Activated naive CD8-positive, alpha-beta T cell treated with anti-CD3 and anti-CD28 coated beads, Interleukin-2, amount 50 U/mL, for 24 hours (primary cell): ENCODE measurements around the gene PLXDC2.

Experiments
- ATAC-seq: fragments of 150-1000 bp; cut with Tn5 transposase; one replicate; pipeline ENCODE4 v1.10.0; 2021
- DNase-seq: peaks from one replicate; pipeline ENCODE4 v3.0.0; 2021
- H3K27ac Mint-ChIP-seq: one replicate; pipeline ENCODE4 v1.8.0; 2021; ENCODE audit warnings: mild to moderate bottlenecking, mixed read lengths
- H3K27me3 Mint-ChIP-seq: one replicate; pipeline ENCODE4 v1.8.0; 2021; ENCODE audit warnings: mixed read lengths
- H3K36me3 Mint-ChIP-seq: one replicate; pipeline ENCODE4 v1.8.0; 2021; ENCODE audit warnings: low read depth, mixed read lengths
- H3K4me1 Mint-ChIP-seq: one replicate; pipeline ENCODE4 v1.8.0; 2021; ENCODE audit warnings: mixed read lengths
- H3K4me3 Mint-ChIP-seq: one replicate; pipeline ENCODE4 v1.8.0; 2021; ENCODE audit warnings: mild to moderate bottlenecking, moderate library complexity, mixed read lengths
- H3K9me3 Mint-ChIP-seq: one replicate; pipeline ENCODE4 v1.8.0; 2021; ENCODE audit warnings: mixed read lengths

The PLXDC2 gene

DNA sequence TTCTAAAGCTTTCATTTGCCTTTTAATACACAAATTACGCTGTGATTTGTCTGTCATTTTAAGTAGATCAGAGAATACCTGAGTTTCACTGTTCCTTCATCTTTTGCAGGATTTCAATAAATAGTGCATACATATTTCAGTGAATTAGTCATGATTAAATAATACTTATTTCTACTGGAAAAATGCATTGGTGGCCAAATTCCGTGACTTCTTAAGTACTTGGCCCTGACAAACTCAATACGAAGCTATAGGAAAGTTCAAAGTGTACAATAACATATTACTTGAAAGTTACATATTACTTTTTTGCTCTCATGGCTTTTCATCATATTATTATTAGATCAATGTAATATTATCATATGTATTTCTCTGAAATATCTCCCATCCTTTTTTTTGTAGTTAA is 16.1 kb upstream of the PLXDC2 start:
- no peak for ATAC-seq
- no peaks in the 10 kb centered on the region for H3K4me1 Mint-ChIP-seq
- no peak overlapping the region for H3K4me3 Mint-ChIP-seq
- H3K27ac Mint-ChIP-seq = no peak overlapping the region
- no peaks in the 10 kb centered on the region for H3K27me3 Mint-ChIP-seq
- DNase-seq = no peak
- peaks cover 8% of the 10 kb centered on the region for H3K9me3 Mint-ChIP-seq
- no peaks in the 10 kb centered on the region for H3K36me3 Mint-ChIP-seq

DNA sequence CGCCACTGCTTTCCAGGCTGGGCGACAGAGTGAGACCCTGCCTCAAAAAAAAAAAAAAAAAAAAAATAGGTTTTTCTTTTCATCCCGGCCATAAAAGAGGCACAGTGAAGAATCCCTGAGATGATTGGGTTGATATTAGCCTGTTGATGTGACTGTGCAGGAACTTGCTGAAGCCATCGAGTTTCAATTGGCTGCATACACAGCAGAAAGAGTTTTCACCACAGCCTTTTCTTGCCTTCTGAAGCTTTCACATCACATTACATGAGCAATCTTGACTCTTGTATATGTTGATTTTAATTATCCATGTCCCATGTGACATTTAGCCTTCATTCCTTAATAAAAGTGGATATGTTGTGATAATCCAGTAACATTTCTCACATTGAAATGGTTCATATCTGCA is 14.9 kb upstream of the PLXDC2 start:
- no peaks in the 10 kb centered on the region for H3K4me1 Mint-ChIP-seq
- DNase-seq = no peak
- H3K4me3 Mint-ChIP-seq = no peak overlapping the region
- H3K9me3 Mint-ChIP-seq = peaks cover 8% of the 10 kb centered on the region
- no peak for ATAC-seq
- no peak overlapping the region for H3K27ac Mint-ChIP-seq
- no peaks in the 10 kb centered on the region for H3K27me3 Mint-ChIP-seq
- no peaks in the 10 kb centered on the region for H3K36me3 Mint-ChIP-seq

DNA sequence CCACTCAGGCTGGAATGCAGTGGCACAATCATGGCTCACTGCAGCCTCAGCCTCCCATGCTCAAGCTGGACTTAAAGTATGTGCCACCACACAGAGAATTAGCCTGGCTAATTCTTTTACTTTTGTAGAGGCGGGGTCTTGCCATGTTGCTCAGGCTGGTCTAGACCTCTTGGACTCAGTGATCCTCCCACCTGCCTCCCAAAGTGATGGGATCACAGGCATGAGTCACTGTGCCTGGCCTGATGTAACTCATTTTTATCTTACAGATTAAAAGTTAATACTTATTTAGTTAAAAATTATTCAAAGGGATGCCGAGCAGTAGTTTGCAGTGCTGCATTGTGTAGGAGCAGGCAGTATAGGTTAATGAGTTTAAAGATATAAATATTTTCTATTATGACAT is 12.6 kb upstream of the PLXDC2 start:
- Mint-ChIP-seq H3K9me3 (peaks cover 5% of the 10 kb centered on the region), H3K36me3 (no peaks in the 10 kb centered on the region), H3K4me1 (no peaks in the 10 kb centered on the region), H3K27ac (no peak overlapping the region), H3K4me3 (no peak overlapping the region), H3K27me3 (no peaks in the 10 kb centered on the region)
- ATAC-seq (no peak), DNase-seq (no peak)

DNA sequence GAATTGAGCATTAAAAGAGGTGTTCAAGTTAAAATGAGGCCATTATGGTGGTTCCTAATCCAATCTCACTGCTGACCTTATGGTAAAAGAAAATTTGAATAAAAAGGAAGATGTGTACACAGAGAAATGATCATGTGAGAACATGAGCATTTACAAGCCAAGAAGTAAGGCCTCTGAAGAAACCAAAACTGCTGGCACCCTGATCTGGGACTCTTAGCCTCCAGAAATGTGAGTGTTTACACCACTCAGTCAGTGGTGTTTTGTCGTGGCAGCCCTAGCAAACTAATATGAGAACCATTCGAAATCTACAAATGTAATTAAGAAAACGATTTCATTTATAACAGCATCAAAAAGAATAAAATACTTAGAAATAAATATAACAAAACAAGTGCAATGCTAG is 6.8 kb upstream of the PLXDC2 start:
- H3K4me1 Mint-ChIP-seq = peaks cover 2% of the 10 kb centered on the region
- H3K27me3 Mint-ChIP-seq = peaks cover 12% of the 10 kb centered on the region
- no peaks in the 10 kb centered on the region for H3K36me3 Mint-ChIP-seq
- no peaks in the 10 kb centered on the region for H3K9me3 Mint-ChIP-seq
- no peak for ATAC-seq
- no peak overlapping the region for H3K27ac Mint-ChIP-seq
- H3K4me3 Mint-ChIP-seq = no peak overlapping the region
- no peak for DNase-seq

DNA sequence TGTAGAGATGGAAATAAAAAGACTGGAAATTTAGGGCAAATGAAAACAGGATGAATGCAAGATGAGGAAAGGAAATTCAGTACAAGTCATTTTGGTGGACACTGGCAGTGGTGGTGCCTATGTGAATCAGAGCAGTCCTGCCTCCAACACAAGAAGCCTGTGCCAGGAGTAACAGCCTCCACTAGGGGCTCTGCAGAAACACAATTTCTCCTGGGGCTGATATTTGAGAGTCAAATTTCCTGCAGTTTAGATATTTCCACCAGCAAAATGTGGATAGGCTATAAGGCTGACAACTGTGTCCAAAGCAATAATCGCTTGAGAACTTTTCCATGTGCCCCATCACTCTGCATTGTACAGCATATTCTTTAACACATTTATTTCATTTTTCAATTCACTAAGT is 4.7 kb upstream of the PLXDC2 start:
- DNase-seq = no peak

DNA sequence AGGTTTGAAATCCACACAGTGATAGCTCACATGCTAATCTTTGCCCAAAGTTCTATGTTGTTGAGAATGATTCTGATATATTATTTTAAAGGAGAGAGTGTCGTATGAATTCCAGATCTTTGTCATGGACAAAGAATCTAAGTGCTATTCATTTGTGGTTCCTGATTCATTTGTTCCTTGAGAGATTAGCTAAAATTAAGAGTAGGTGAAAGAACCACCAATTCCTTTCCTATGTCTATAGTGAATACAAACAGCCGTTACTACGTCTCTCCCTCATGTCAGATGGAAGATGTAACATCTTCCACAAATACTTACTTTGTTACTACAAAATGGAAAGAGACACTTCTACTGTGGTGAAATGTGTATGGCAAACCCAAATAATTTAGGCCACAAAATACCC is 3.3 kb upstream of the PLXDC2 start:
- H3K27me3 Mint-ChIP-seq = peaks cover 33% of the 10 kb centered on the region

More for the DNA sequence above, 4.7 kb upstream of the PLXDC2 start:
- no peak for ATAC-seq
- Mint-ChIP-seq H3K27ac (no peak overlapping the region), H3K9me3 (no peaks in the 10 kb centered on the region), H3K27me3 (peaks cover 20% of the 10 kb centered on the region), H3K4me3 (no peak overlapping the region), H3K36me3 (no peaks in the 10 kb centered on the region), H3K4me1 (peaks cover 4% of the 10 kb centered on the region)

DNA sequence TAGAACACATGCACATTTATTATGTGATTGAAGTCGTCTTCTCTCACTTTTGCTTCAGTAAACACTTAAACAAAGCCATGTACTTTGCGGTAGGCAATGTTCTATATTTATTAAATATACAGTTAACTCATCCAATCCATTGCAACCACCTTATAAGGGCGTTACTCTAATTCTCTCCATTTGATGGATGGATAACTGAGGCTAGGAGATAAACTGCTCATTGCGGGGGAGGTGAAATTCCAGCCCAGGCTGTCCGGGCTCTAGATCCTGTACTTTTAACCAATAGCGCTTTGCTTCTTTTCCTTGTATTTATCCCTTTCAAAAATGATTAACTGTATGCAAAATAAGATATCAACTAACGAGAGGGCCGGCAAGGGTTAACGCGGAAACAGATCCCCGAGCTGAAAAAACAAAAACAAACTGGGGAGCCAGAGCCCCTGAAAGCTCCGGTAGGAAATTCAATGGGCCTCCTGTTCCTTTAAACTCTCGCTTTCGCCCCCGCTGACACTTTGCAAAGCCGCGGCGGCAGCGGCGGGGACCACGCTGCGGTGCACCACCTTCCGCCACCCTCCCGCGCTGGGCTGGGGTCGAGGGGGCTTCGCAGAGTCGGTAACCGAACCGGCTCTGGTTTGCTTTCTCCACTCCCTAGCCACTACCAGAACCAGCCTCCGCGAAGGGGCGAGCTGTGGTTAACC is 1.0 kb upstream of the PLXDC2 start:
- Mint-ChIP-seq H3K36me3 (no peaks in the 10 kb centered on the region), H3K9me3 (no peaks in the 10 kb centered on the region), H3K27me3 (peaks cover 44% of the 10 kb centered on the region), H3K4me1 (peaks cover 7% of the 10 kb centered on the region), H3K4me3 (peak overlapping the region; percentile 12), H3K27ac (no peak overlapping the region)
- ATAC-seq = no peak
- DNase-seq = peak; percentile 2

More for the DNA sequence above, 3.3 kb upstream of the PLXDC2 start:
- H3K9me3 Mint-ChIP-seq = no peaks in the 10 kb centered on the region
- H3K4me3 Mint-ChIP-seq = no peak overlapping the region
- no peak for DNase-seq
- ATAC-seq = no peak
- no peaks in the 10 kb centered on the region for H3K36me3 Mint-ChIP-seq
- H3K4me1 Mint-ChIP-seq = peaks cover 4% of the 10 kb centered on the region
- H3K27ac Mint-ChIP-seq = no peak overlapping the region

DNA sequence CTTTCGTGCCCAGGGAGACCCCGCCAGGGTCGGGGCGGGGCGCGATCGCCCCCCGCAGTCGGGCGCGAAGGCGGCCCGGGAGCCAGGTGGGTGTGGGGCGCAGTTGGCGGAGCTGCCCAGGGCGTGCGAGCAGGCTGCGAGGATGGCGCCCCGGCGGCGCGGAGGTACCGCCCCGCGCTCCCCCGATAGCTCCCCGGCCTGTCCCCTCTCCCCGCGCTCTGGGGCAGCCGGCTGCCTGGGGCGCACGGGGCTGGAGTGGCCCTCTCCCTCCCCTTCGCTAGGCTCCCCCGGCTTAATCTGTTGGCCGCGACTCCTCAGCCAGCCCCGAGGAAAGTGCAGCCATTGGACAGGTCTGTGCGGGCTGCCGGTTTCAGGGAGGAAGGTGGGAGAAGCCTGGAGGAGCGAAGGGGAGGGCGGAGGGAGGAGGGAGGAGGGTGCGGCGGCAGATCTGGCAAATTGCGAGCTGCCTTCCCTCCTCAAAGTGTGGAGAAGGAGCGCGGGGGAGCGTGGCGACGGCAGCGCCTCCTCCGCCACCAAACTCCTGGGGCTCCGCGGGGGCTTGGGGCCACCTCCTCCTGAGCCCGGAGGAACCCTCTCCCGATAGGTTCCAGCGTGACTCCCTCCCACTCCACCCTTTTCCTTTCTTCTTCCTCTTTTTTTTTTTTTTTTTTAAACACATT is 361 bp upstream of the PLXDC2 start:
- Mint-ChIP-seq H3K27ac (no peak overlapping the region), H3K4me1 (peaks cover 7% of the 10 kb centered on the region), H3K36me3 (no peaks in the 10 kb centered on the region), H3K9me3 (no peaks in the 10 kb centered on the region), H3K27me3 (peaks cover 44% of the 10 kb centered on the region), H3K4me3 (peak overlapping the region; percentile 48)
- ATAC-seq (peak; percentile 37), DNase-seq (peak; percentile 1)

DNA sequence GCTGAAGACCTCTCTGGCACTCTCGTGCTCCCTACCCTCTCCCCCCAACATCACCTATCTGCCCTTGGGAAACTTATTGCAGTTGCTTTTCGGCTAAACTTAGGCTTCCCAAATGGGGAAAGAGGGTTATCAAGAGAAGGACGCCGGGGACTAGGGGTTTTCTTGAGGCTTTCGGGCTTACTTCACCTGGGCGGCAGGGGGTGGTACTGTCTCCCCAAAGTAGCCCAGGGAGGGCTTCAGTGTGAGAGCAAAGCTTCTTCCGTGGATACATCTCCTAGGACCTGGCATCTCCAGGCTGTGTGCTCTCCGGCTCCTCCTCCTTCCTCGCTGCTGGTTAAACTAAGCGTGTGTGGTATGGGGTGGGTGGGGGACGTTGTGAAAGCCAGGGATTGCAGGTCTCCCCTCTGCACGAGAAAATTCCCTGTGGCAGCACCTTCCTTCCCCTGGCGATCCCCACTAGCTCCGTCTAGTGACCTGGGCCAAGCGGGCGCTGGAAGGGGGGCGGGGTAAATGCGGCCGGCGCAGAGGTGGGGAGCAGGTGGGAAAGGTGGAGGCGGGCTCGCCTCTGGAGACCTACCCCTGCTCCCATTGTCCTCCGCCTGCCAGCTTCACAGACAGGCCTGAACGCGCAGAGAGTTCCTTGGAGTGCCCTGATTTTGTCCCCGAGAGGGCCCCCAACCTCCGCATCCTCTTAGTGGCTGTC is 1.1 kb downstream of the PLXDC2 start:
- H3K36me3 Mint-ChIP-seq = no peaks in the 10 kb centered on the region
- peak overlapping the region; percentile 48 for H3K4me3 Mint-ChIP-seq
- H3K9me3 Mint-ChIP-seq = no peaks in the 10 kb centered on the region
- H3K27ac Mint-ChIP-seq = no peak overlapping the region
- H3K4me1 Mint-ChIP-seq = peaks cover 7% of the 10 kb centered on the region
- peaks cover 42% of the 10 kb centered on the region for H3K27me3 Mint-ChIP-seq
- DNase-seq = peak; percentile 1
- no peak for ATAC-seq

DNA sequence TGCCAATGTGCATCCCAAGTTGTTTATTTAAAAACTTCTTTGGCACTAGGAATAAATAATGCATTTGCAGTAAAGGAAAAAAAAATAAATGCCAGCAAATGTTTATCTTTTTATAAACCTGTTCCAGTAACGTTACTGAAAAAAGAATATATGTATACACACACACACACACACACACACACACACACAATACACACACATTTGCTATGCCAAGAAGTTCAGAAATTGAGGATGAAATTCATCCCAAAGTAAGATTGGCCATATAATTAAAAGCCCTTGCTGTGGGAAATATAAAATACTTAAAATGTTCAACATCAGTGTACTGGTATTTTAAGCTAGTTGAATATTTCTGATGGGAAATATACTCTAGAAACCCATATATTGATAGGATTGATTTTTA is 2.6 kb downstream of the PLXDC2 start:
- H3K27me3 Mint-ChIP-seq = peaks cover 37% of the 10 kb centered on the region
- no peaks in the 10 kb centered on the region for H3K36me3 Mint-ChIP-seq
- DNase-seq (no peak), ATAC-seq (no peak)
- H3K9me3 Mint-ChIP-seq = no peaks in the 10 kb centered on the region
- H3K27ac Mint-ChIP-seq = no peak overlapping the region
- no peak overlapping the region for H3K4me3 Mint-ChIP-seq
- peaks cover 5% of the 10 kb centered on the region for H3K4me1 Mint-ChIP-seq

DNA sequence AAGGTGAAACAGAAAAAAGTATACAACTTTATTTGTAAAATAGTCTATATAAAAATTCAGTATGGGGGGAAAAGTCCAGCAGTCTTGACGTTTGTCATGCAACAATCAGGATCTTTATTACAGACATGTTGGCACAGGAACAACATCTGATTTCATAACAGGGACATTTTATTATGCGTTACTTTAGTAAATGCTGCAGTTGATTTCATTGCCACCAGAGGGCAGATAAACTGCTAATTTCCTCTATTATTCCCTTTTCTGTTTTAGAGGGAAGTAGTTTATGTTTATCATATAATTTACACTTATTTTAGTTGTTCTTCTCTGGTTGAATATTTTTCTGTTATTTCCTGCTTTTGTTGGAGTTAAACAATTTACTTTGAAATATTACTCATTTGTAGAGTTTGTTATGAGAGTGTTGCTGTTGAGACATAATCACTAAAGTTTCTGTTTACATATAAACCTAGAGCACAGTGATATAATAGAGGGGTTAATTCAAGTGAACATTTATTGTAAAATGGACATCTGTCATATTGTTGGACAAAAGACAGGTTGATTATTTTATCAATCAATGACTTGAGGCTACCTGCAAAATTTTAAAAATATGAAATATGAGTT is 3.3 kb downstream of the PLXDC2 start:
- Mint-ChIP-seq H3K27ac (no peak overlapping the region), H3K4me1 (peaks cover 5% of the 10 kb centered on the region), H3K36me3 (no peaks in the 10 kb centered on the region), H3K27me3 (peaks cover 31% of the 10 kb centered on the region), H3K9me3 (no peaks in the 10 kb centered on the region), H3K4me3 (no peak overlapping the region)
- ATAC-seq (no peak), DNase-seq (peak; percentile 7)

DNA sequence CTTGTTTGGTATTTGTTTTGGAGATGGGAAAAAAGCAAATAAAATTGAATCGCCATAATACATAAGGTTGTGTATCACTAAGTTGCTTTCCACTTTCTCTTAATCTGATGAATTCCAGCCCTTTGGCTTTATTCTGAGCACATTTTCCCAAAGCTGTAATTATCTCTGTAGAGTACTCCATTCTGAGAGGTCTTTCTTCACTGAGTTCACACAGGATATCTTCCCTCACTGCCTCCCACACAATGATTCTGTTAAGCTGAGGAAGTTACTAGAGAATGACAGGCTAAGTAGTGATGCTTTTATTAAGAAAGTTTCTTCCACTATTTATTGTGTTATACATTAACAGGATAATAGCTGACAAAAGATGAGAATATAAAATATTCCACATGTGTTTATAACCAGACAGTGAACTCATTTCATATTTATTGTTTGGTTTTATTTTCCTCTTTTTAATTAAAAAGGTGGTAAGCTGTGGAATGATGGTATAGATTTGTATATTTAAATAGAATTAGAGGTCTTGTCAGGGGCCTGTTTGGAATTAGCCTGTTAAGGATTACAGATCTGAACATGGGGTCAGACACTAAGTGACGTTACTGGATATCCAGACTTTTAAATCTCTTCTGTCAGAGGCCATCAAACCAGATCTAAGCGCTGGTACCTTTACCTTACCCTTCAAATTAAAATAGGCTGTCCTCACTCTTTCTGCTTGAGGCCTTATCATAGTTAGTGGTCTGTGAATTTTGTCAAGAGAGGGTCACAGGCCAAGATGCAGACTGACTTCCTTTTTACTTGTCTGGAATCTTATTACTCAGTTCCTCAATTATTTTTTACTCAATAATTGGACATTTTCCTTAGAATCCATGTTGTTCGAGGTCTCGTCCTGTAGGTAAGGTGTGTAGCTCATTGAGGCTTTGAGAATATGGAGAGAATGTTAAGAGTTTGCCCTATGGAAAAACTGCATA is 8.4 kb downstream of the PLXDC2 start:
- Mint-ChIP-seq H3K4me1 (no peaks in the 10 kb centered on the region), H3K27me3 (peaks cover 4% of the 10 kb centered on the region), H3K4me3 (no peak overlapping the region), H3K27ac (no peak overlapping the region), H3K9me3 (no peaks in the 10 kb centered on the region), H3K36me3 (no peaks in the 10 kb centered on the region)
- no peak for ATAC-seq
- no peak for DNase-seq

DNA sequence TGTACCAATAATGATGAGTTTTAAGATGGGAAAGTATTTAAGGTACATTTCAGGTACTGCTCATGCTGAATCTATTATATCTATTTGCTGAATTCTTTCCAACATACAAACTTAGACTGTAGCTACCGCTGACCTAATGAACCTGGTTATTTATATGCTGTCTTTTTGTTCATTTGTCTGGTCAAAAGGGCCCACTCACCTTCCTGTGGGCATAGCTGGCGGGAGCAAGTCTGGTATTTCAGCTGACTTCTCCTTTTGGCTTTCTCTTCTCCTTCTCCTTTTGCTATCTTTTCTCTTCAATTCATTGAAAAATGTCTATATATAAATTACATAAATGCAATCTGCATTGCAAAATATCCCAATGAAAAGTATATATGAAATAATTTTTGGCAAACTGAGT is 9.5 kb downstream of the PLXDC2 start:
- Mint-ChIP-seq H3K4me1 (no peaks in the 10 kb centered on the region), H3K4me3 (no peak overlapping the region), H3K27ac (no peak overlapping the region), H3K36me3 (no peaks in the 10 kb centered on the region), H3K9me3 (no peaks in the 10 kb centered on the region), H3K27me3 (no peaks in the 10 kb centered on the region)
- no peak for ATAC-seq
- DNase-seq = no peak

DNA sequence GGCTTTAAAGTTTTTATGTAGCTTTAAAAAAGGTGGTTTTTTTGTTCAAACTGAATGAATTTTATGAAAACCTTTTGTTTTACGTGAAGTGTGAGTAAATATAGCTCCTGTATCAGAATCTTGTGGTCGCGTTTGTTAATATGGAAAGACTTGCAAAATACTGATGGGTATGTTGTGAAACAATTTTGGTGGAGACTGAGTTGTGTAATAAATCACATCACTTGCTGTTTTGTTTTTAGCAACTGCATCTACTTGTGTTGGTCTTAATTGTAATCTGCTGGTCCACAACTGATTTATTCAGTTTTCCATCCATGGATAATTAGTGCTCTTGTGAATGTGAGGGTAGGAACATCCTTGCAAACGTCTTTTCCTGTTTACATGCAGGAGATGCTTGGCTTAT is 10.5 kb downstream of the PLXDC2 start:
- DNase-seq (no peak), ATAC-seq (no peak)
- no peaks in the 10 kb centered on the region for H3K4me1 Mint-ChIP-seq
- H3K4me3 Mint-ChIP-seq = no peak overlapping the region
- H3K36me3 Mint-ChIP-seq = no peaks in the 10 kb centered on the region
- no peak overlapping the region for H3K27ac Mint-ChIP-seq
- H3K27me3 Mint-ChIP-seq = no peaks in the 10 kb centered on the region
- peaks cover 3% of the 10 kb centered on the region for H3K9me3 Mint-ChIP-seq
